Measurements from ENCODE around the gene LCN2.
A peak's percentile ranks its signal among the peaks of the same experiment; 100 is the strongest.
"Not testable (repeated sequence)": the region's sequence is repeated elsewhere in the genome, so short reads cannot be mapped to it uniquely, and the experiment has no call there.

LCN2 gene

GRCh38 chr9:128180001-128180400 is 30.7 kb downstream of the LCN2 start:
- no peaks in the 10 kb centered on the region for H4K20me1 ChIP-seq
- no peak for TF ChIP-seq Cebpa-rat (IDR thresholded peaks at IDR 0.05)
- H3K27ac ChIP-seq = no peak overlapping the region

GRCh38 chr9:128180447-128180846 is 31.2 kb downstream of the LCN2 start:
- Histone ChIP-seq H3K27me3 (no peaks in the 10 kb centered on the region), H3K4me1 (no peaks in the 10 kb centered on the region), H3K4me3 (no peak overlapping the region), H3K36me3 (peaks cover 91% of the 10 kb centered on the region), H3K4me2 (no peak overlapping the region), H4K20me1 (no peaks in the 10 kb centered on the region), H3K9ac (no peak overlapping the region), H3K27ac (no peak overlapping the region), H3K9me3 (peaks cover 21% of the 10 kb centered on the region)
- no peak for TF ChIP-seq Cebpa-rat (IDR thresholded peaks at IDR 0.05)

More at GRCh38 chr9:128180001-128180400, 30.7 kb downstream of the LCN2 start:
- no peaks in the 10 kb centered on the region for H3K4me1 ChIP-seq
- H3K27me3 ChIP-seq = no peaks in the 10 kb centered on the region
- H3K9ac ChIP-seq = no peak overlapping the region
- no peak overlapping the region for H3K4me2 ChIP-seq
- H3K36me3 ChIP-seq = peaks cover 91% of the 10 kb centered on the region
- peaks cover 21% of the 10 kb centered on the region for H3K9me3 ChIP-seq
- H3K4me3 ChIP-seq = no peak overlapping the region

GRCh38 chr9:128181480-128181879 is 32.2 kb downstream of the LCN2 start:
- peaks cover 91% of the 10 kb centered on the region for H3K36me3 ChIP-seq

GRCh38 chr9:128182893-128183588 is 33.8 kb downstream of the LCN2 start:
- peaks cover 85% of the 10 kb centered on the region for H3K36me3 ChIP-seq
- peaks cover 21% of the 10 kb centered on the region for H3K9me3 ChIP-seq
- no peak overlapping the region for H3K27ac ChIP-seq
- no peaks in the 10 kb centered on the region for H3K27me3 ChIP-seq
- no peak overlapping the region for H3K4me2 ChIP-seq
- H3K4me3 ChIP-seq = no peak overlapping the region
- H3K9ac ChIP-seq = no peak overlapping the region
- no peaks in the 10 kb centered on the region for H4K20me1 ChIP-seq
- no peaks in the 10 kb centered on the region for H3K4me1 ChIP-seq
- TF ChIP-seq Cebpa-rat (IDR thresholded peaks at IDR 0.05) = no peak

More at GRCh38 chr9:128181480-128181879, 32.2 kb downstream of the LCN2 start:
- peaks cover 21% of the 10 kb centered on the region for H3K9me3 ChIP-seq
- H3K4me2 ChIP-seq, H3K4me1 ChIP-seq, H3K27ac ChIP-seq, H3K9ac ChIP-seq, H3K27me3 ChIP-seq, H4K20me1 ChIP-seq, H3K4me3 ChIP-seq: not testable (repeated sequence)

GRCh38 chr9:128185979-128186965 is 37.0 kb downstream of the LCN2 start:
- no peak overlapping the region for H3K27ac ChIP-seq
- peaks cover 76% of the 10 kb centered on the region for H3K36me3 ChIP-seq
- H3K4me3 ChIP-seq = no peak overlapping the region
- H3K4me1 ChIP-seq = peaks cover 20% of the 10 kb centered on the region
- no peaks in the 10 kb centered on the region for H4K20me1 ChIP-seq
- no peak overlapping the region for H3K9ac ChIP-seq
- no peak overlapping the region for H3K4me2 ChIP-seq
- no peaks in the 10 kb centered on the region for H3K9me3 ChIP-seq
- TF ChIP-seq Cebpa-rat (IDR thresholded peaks at IDR 0.05) = no peak
- no peaks in the 10 kb centered on the region for H3K27me3 ChIP-seq

- Histone ChIP-seq H3K4me1 (peaks cover 27% of the 10 kb centered on the region), H4K20me1 (no peaks in the 10 kb centered on the region), H3K4me2 (no peak overlapping the region), H3K4me3 (no peak overlapping the region), H3K9ac (no peak overlapping the region), H3K27me3 (no peaks in the 10 kb centered on the region), H3K9me3 (no peaks in the 10 kb centered on the region), H3K27ac (no peak overlapping the region), H3K36me3 (peaks cover 73% of the 10 kb centered on the region)
- no peak for TF ChIP-seq Cebpa-rat (IDR thresholded peaks at IDR 0.05)
These were observed 38.1 kb downstream of the LCN2 start for GRCh38 chr9:128187361-128187760.

GRCh38 chr9:128188209-128188608 is 39.0 kb downstream of the LCN2 start:
- no peak for TF ChIP-seq Cebpa-rat (IDR thresholded peaks at IDR 0.05)
- no peaks in the 10 kb centered on the region for H3K27me3 ChIP-seq
- peaks cover 33% of the 10 kb centered on the region for H3K4me1 ChIP-seq
- no peak overlapping the region for H3K4me3 ChIP-seq
- no peaks in the 10 kb centered on the region for H4K20me1 ChIP-seq
- H3K36me3 ChIP-seq = peaks cover 65% of the 10 kb centered on the region
- H3K9ac ChIP-seq = no peak overlapping the region
- H3K4me2 ChIP-seq = no peak overlapping the region
- no peaks in the 10 kb centered on the region for H3K9me3 ChIP-seq
- H3K27ac ChIP-seq = no peak overlapping the region

GRCh38 chr9:128190013-128190412 is 40.8 kb downstream of the LCN2 start:
- Histone ChIP-seq H3K4me2 (peak overlapping the region; percentile 92), H3K4me1 (peaks cover 33% of the 10 kb centered on the region), H3K4me3 (peak overlapping the region; percentile 80; the same call in 1 of the 2 replicates), H3K27ac (peak overlapping the region; percentile 88), H3K27me3 (no peaks in the 10 kb centered on the region), H3K36me3 (peaks cover 47% of the 10 kb centered on the region), H4K20me1 (no peaks in the 10 kb centered on the region), H3K9ac (peak overlapping the region; percentile 92), H3K9me3 (no peaks in the 10 kb centered on the region)
- TF ChIP-seq Cebpa-rat (IDR thresholded peaks at IDR 0.05) = no peak

- H4K20me1 ChIP-seq = no peaks in the 10 kb centered on the region
- peak overlapping the region; percentile 92 for H3K9ac ChIP-seq
- H3K4me1 ChIP-seq = peaks cover 33% of the 10 kb centered on the region
- H3K36me3 ChIP-seq = peaks cover 39% of the 10 kb centered on the region
- H3K9me3 ChIP-seq = no peaks in the 10 kb centered on the region
- no peak for TF ChIP-seq Cebpa-rat (IDR thresholded peaks at IDR 0.05)
- peak overlapping the region; percentile 92 for H3K4me2 ChIP-seq
- peak overlapping the region; percentile 80 for H3K4me3 ChIP-seq
- H3K27ac ChIP-seq = peak overlapping the region; percentile 88
- no peaks in the 10 kb centered on the region for H3K27me3 ChIP-seq
These were observed 41.5 kb downstream of the LCN2 start for GRCh38 chr9:128190516-128191405.
